HFF-Myc (cell line): ENCODE data around the gene GRB10.

ENCODE experiments used
- DNase-seq: peaks from one replicate; pipeline ENCODE4 v3.0.0-alpha.2; 2011; ENCODE audit warnings: low read depth; ENCODE audit errors: extremely low read depth
- H3K4me3 ChIP-seq: replicated peaks from 2 replicates; pipeline ENCODE4 v1.5.1; 2011; ENCODE audit warnings: low read depth, mild to moderate bottlenecking, control low read depth, low read length
- TF ChIP-seq, protein P1 (sequence below): IDR thresholded peaks from 2 replicates; pipeline ENCODE4 v1.5.1; 2012; ENCODE audit warnings: mild to moderate bottlenecking, low read depth, low read length, control low read depth; ENCODE audit errors: missing control alignments

Gene GRB10

DNA sequence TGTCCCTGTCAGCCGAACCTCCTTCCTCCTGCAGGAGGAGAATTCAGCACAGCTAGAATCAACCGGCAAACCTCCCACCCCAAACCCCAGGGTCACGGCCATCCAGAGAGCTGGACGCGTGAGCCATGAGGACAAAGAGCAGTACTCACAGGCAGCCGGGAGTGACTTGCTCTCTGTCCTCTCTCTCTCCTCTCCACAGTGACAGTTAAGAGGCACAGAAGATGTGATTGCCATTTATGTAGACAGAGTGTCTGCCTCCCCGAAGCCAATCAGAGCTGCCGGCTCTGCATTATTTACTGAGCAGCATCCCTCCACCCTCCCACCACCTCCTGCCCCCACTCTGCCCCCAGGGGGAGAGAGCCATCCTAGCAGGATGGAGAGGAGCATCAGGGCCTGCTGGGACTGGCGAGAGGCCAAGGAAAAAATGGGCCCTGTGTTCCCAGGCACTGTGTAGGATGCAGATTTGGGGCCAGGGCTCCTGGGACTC, 221.8 kb downstream of the GRB10 start:
- no peak overlapping the region for H3K4me3 ChIP-seq
- DNase-seq = no peak
- TF ChIP-seq, protein P1, sequence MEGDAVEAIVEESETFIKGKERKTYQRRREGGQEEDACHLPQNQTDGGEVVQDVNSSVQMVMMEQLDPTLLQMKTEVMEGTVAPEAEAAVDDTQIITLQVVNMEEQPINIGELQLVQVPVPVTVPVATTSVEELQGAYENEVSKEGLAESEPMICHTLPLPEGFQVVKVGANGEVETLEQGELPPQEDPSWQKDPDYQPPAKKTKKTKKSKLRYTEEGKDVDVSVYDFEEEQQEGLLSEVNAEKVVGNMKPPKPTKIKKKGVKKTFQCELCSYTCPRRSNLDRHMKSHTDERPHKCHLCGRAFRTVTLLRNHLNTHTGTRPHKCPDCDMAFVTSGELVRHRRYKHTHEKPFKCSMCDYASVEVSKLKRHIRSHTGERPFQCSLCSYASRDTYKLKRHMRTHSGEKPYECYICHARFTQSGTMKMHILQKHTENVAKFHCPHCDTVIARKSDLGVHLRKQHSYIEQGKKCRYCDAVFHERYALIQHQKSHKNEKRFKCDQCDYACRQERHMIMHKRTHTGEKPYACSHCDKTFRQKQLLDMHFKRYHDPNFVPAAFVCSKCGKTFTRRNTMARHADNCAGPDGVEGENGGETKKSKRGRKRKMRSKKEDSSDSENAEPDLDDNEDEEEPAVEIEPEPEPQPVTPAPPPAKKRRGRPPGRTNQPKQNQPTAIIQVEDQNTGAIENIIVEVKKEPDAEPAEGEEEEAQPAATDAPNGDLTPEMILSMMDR = no peak

DNA sequence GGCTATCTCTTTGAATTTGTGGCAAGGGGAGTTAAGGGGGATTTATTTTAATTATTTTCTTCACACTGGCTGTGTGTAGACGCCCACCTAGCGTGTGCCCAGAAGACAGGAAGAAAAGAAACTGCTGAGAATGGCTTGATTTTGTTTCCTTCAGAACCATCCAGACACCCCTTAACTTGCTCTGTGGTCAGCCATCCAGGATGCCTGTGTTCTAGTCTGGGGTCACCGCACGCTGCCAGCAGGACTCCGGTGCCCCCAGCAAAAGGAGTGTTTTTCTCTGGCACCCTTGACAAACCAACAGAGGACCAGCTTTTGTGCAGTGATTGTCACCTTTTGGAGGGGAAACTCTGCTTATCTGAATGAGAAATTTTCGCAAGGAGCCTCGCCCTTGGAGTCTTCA, 222.8 kb downstream of the GRB10 start:
- DNase-seq = no peak
- TF ChIP-seq, protein P1 = no peak
- H3K4me3 ChIP-seq = no peak overlapping the region

DNA sequence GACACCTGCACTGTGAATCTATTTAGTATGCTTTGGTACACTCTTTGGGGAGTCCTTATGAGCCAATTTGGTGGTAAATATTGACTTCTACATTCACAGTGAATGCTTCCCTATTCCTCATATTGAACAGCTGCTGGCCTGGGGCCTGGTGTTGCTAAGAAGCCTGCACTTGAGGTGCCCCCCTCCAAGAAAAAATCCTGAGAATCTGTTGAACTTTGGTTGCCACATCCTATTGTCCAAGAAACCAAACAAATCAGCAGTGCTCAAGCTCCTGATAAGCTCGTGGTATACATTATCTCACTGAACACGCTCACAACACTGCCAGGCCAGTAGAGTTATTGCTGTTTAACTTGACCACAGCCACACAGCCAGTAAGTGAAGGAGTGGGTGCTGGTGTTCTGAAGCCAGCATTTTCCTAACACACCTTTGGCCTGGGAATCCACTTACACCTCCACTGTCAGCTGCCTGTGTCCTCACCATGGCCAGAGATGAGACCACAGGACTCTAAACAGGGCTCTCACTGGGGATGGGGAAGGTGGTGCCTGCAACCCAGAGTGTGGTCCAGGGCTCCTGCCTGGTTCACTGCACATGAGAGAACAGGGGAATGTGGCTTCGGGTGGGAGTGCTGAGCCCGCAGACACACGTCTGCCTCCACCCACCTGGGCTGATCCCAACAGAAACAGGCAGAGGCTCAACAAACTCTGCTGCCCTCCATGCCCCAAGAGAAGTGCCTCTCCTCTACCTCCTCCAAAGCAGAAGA, 224.2 kb downstream of the GRB10 start:
- TF ChIP-seq, protein P1 = no peak
- no peak overlapping the region for H3K4me3 ChIP-seq
- no peak for DNase-seq

DNA sequence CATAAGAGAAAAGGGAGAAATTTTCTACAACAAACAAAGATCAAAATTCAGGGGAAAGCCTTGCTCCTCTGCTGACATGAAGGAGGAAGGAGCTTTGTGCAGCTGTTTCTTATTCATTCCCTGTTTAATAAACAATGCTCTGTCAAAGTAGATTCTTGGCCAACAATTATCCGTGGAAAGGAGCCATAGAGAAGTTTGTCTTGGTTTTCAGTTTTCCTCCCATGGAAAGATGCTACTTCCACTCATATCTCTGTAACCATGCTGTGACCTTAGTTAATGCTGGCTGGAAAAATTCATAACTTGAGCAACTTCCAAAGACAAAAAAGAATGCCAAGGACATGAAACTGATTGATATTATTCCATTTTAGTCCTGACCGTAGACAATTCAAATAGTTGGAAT, 225.6 kb downstream of the GRB10 start:
- H3K4me3 ChIP-seq = no peak overlapping the region
- DNase-seq = no peak
- TF ChIP-seq, protein P1 = no peak

- no peak for DNase-seq
- no peak overlapping the region for H3K4me3 ChIP-seq
- TF ChIP-seq, protein P1 = no peak
These were observed 226.3 kb downstream of the GRB10 start for GRCh38 chr7:50556247-50556991.

DNA sequence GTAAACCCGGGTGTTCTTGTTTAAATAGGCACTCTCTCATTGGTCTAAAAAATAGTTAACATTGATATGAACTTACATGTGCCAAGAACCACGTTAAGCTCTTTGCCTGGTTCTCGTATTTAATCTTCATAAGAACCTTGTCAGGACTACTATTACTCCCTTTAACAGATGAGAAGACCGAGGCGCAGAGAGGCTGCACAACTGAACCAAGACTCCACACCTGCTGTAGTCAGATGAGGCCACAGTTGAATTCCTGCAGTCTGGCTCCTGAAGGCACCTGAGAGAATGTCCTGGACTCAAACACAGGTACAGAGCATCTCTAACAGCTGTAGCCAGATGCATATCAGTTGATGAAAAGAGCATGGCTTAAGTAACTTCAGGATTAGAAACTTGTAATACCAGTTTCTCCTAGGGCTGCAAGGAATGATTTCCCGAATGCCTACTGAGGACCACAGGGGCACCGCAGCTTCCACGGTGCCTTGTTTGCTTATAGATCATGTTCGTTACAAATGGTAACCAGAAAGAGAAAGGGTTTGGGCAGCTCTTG, 227.0 kb downstream of the GRB10 start:
- DNase-seq = no peak
- H3K4me3 ChIP-seq = no peak overlapping the region
- TF ChIP-seq, protein P1 = no peak
